Endothelial cell (in vitro differentiated cells): Measurements from ENCODE around the gene CDH22. TPM values are rescaled to one million over a fixed set of nuclear protein-coding genes. Genes with fewer than 3 reads are reported as not detected.
A peak's percentile ranks its signal among the peaks of the same experiment; 100 is the strongest.

Experiments
- DNase-seq: peaks from one replicate; pipeline ENCODE4 v3.0.0; 2021; ENCODE audit warnings: low spot score
- H3K27ac Mint-ChIP-seq: one replicate; pipeline ENCODE4 v1.8.0; 2021; ENCODE audit warnings: mixed read lengths, inconsistent platforms; ENCODE audit not compliant: unreplicated experiment
- H3K27me3 Mint-ChIP-seq: one replicate; pipeline ENCODE4 v1.8.0; 2021; ENCODE audit warnings: mild to moderate bottlenecking, moderate library complexity, mixed read lengths, inconsistent platforms; ENCODE audit not compliant: unreplicated experiment
- H3K36me3 Mint-ChIP-seq: one replicate; pipeline ENCODE4 v1.8.0; 2021; ENCODE audit warnings: mild to moderate bottlenecking, low read depth, mixed read lengths, inconsistent platforms; ENCODE audit not compliant: unreplicated experiment
- H3K4me1 Mint-ChIP-seq: one replicate; pipeline ENCODE4 v1.8.0; 2021; ENCODE audit warnings: mild to moderate bottlenecking, mixed read lengths, inconsistent platforms; ENCODE audit not compliant: unreplicated experiment
- H3K4me3 Mint-ChIP-seq: one replicate; pipeline ENCODE4 v1.8.0; 2021; ENCODE audit warnings: mild to moderate bottlenecking, mixed read lengths, inconsistent platforms; ENCODE audit not compliant: unreplicated experiment
- H3K9me3 Mint-ChIP-seq: one replicate; pipeline ENCODE4 v1.8.0; 2021; ENCODE audit warnings: mixed read lengths, inconsistent platforms; ENCODE audit not compliant: unreplicated experiment
- total RNA-seq: library from RNA; stranded (reverse); fragmentation: NEBNext Ultra II Directional; extraction: Animal tissue kit (Norgen Biotek cat#: 25700); gene quantifications from one replicate; pipeline ENCODE4 v1.2.1, GENCODE V29; 2021; ENCODE audit not compliant: unreplicated experiment
- TF ChIP-seq, protein P1 (sequence below): fragments of 200-600 bp; sonication (generic); IDR thresholded peaks from one replicate; pipeline ENCODE4 v1.5.0; 2021; ENCODE audit warnings: antibody characterized with exemption; ENCODE audit not compliant: unreplicated experiment

CDH22 gene
- total RNA-seq, 1 donor from 2014 or later: 1.3 TPM

DNA sequence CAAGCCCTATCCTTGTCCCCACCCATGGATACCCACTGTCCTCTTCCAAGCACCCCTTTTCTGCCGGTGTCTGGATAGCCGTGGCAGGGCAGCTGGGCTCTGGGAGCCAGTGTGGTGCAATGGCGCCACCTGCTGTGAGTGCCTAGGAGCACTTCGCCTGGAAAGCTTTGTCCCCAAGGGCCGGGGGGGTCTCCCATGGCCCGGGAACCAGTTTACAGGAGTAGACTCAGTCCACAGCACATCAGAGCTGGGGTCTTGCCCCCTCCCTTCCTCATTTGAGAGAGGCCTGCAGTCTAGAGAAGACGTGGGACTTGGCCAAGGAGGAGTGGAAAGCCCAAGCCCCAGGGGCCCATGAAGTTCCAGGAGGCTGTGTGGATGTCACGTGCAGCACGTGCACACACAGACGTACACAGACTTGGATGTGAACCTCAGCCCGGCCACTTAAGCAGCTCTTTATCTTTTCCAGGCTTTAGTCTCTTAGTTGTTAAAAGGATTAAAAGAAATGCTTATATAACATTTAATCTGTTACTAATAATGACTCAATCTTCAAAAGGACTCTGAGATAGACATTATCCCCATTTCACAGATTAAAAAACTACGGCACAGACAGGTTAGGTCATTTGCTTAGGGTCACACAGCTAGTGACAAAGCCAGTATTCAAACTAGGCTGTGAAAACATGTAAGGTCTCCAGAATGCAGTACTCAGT lies 40.9 kb upstream of the CDH22 start:
- Mint-ChIP-seq H3K27ac (no peak overlapping the region), H3K4me1 (peaks cover 19% of the 10 kb centered on the region)

DNA sequence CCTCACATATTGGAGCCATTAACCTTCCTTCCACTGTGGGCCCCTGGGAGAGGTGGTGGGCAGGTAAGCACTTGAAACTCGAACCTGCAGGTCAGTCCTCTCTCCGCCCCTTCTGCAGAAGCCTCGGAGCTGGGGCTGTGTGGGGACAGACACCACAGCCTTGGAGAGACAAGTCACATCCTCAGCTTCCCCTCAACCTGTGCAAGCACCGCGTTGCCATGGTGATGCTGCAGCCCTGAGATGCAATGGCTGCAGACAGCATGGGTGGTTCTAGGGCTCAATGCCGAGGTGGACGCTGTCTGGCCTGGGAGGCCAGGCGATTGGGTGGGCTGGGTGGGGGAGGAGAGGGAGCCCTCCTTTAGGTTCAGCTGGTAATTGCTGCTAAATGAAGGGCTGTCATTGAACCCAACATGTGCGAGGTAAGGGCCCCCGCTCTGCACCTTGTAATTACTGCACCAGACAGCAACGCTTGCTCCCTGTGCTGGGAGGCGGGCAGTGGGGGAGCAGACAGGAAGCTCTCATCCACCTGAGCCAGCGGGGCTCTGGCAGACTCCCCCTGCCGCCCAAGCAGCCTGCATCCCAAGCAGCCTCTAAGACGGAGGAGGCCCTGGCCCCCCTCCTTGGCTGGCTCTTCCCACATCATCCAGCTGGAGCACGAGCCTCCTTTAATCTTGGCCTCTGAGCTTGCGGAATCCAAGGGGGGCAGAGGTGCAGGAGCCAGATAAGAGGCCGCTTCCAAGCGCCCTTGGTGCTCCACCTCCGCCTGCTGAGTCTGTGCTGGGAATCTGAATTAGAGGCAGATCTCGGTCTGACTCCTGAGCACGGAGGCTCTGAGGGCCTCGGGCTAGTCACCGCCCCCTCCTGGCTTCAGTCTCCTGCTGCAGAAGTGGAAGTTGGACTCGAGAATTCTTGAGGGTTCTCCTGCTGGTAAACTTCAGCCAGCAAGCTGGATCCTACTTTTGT lies 39.8 kb upstream of the CDH22 start:
- no peak overlapping the region for H3K27ac Mint-ChIP-seq
- H3K4me1 Mint-ChIP-seq: peaks cover 20% of the 10 kb centered on the region
- peak; percentile 46 for DNase-seq
- H3K9me3 Mint-ChIP-seq: no peaks in the 10 kb centered on the region
- TF ChIP-seq, protein P1, sequence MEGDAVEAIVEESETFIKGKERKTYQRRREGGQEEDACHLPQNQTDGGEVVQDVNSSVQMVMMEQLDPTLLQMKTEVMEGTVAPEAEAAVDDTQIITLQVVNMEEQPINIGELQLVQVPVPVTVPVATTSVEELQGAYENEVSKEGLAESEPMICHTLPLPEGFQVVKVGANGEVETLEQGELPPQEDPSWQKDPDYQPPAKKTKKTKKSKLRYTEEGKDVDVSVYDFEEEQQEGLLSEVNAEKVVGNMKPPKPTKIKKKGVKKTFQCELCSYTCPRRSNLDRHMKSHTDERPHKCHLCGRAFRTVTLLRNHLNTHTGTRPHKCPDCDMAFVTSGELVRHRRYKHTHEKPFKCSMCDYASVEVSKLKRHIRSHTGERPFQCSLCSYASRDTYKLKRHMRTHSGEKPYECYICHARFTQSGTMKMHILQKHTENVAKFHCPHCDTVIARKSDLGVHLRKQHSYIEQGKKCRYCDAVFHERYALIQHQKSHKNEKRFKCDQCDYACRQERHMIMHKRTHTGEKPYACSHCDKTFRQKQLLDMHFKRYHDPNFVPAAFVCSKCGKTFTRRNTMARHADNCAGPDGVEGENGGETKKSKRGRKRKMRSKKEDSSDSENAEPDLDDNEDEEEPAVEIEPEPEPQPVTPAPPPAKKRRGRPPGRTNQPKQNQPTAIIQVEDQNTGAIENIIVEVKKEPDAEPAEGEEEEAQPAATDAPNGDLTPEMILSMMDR: no peak
- peaks cover 17% of the 10 kb centered on the region for H3K27me3 Mint-ChIP-seq
- H3K4me3 Mint-ChIP-seq: no peak overlapping the region
- H3K36me3 Mint-ChIP-seq: peaks cover 8% of the 10 kb centered on the region

More for the DNA sequence above, 40.9 kb upstream of the CDH22 start:
- peak; percentile 81 for DNase-seq
- Mint-ChIP-seq H3K27me3 (peaks cover 17% of the 10 kb centered on the region), H3K36me3 (peaks cover 8% of the 10 kb centered on the region), H3K9me3 (no peaks in the 10 kb centered on the region), H3K4me3 (peak overlapping the region; percentile 18)
- TF ChIP-seq, protein P1: peak; percentile 63

DNA sequence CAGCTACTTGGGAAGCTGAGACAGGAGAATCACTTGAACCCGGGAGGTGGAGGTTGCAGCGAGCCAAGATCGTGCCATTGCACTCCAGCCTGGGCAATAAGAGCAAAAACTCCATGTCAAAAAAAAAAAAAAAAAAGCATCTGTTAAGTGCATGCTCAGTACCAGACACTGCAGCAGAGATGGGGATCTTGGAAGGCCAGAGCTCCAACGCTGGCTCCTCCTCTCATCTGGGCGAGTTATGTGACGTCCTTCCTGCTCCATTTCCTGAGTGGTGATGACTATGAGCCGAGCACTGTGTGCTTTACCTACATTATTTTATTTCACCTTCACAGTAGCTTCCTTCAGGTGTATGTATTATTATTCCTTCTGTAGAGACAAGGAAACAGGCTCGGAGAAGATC lies 38.5 kb upstream of the CDH22 start:
- H3K36me3 Mint-ChIP-seq: peaks cover 8% of the 10 kb centered on the region
- no peak overlapping the region for H3K4me3 Mint-ChIP-seq
- DNase-seq: no peak
- TF ChIP-seq, protein P1: no peak
- H3K9me3 Mint-ChIP-seq: no peaks in the 10 kb centered on the region
- no peak overlapping the region for H3K27ac Mint-ChIP-seq
- peaks cover 23% of the 10 kb centered on the region for H3K4me1 Mint-ChIP-seq
- H3K27me3 Mint-ChIP-seq: peaks cover 10% of the 10 kb centered on the region

DNA sequence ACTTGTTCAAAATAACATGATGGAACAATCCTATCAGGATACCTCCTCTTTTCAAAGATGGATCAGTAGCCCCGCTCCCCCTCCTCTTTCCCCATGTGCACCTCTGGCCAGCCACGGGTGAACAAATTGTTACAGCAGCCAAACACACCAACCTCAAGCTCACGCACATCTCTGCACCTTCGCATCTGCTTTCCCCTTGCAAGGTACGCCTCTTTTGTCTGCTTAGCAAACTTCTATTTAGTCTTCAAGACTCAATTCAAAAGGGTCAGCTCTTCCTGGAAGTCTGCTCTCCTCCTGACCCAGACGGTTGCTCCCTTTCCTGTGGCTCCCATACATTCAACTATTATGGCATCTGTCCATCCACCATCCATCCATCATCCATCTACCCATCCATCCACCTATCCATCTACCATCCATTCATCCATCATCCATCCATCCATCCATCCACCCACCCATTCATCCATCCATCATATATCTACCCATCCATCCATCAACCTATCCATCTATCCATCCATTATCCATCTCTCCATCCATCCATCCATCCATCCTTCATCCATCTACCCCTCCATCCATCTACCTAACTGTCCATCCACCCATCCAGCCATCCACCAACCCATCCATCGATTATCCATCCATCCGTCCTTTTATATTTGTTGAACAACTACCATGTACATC lies 36.3 kb upstream of the CDH22 start:
- Mint-ChIP-seq H3K36me3 (peaks cover 4% of the 10 kb centered on the region), H3K27ac (peak overlapping the region; percentile 2), H3K4me3 (peak overlapping the region; percentile 6), H3K4me1 (peaks cover 18% of the 10 kb centered on the region), H3K9me3 (no peaks in the 10 kb centered on the region), H3K27me3 (peaks cover 8% of the 10 kb centered on the region)
- DNase-seq: no peak
- TF ChIP-seq, protein P1: no peak
